SK-N-SH (cell line): Measurements from ENCODE around the gene PLD1.

Experiments
- GABPA ChIP-seq: IDR thresholded peaks from 2 replicates; pipeline ENCODE4 v1.4.0; 2012; ENCODE audit warnings: low read depth, mild to moderate bottlenecking
- IRF3 ChIP-seq: fragments of 150-350 bp; IDR thresholded peaks from 2 replicates; pipeline ENCODE4 v1.6.1; 2016; ENCODE audit warnings: mild to moderate bottlenecking, low read depth, low read length
- MAX ChIP-seq: IDR thresholded peaks from 2 replicates; pipeline ENCODE4 v1.4.0; 2012; ENCODE audit warnings: low read depth
- MEF2A ChIP-seq: IDR thresholded peaks from 2 replicates; pipeline ENCODE4 v1.4.0; 2012; ENCODE audit warnings: low read depth, borderline replicate concordance
- NRF1 ChIP-seq: IDR thresholded peaks from 2 replicates; pipeline ENCODE4 v1.6.1; 2012; ENCODE audit warnings: low read depth, mild to moderate bottlenecking, low read length
- PBX3 ChIP-seq: IDR thresholded peaks from 2 replicates; pipeline ENCODE4; 2012
- POLR2AphosphoS5 ChIP-seq: IDR thresholded peaks from 2 replicates; pipeline ENCODE4 v1.6.1; 2012; ENCODE audit warnings: low read depth, low read length
- REST ChIP-seq: IDR thresholded peaks from 2 replicates; pipeline ENCODE4 v1.6.1; 2012; ENCODE audit warnings: mild to moderate bottlenecking, low read depth, low read length, moderate library complexity
- RFX5 ChIP-seq: IDR thresholded peaks from 2 replicates; pipeline ENCODE4 v1.6.1; 2012; ENCODE audit warnings: mild to moderate bottlenecking, improper control_type of control experiment, low read length
- SIN3A ChIP-seq: IDR thresholded peaks from 2 replicates; pipeline ENCODE4 v1.6.1; 2012; ENCODE audit warnings: low read depth, mild to moderate bottlenecking, low read length, moderate library complexity, borderline replicate concordance
- TF ChIP-seq, protein P1 (sequence below): fragments of 200-600 bp; sonication (generic); IDR thresholded peaks from 2 replicates; pipeline ENCODE4 v1.6.1; 2017; ENCODE audit warnings: antibody characterized with exemption, mild to moderate bottlenecking, moderate library complexity

GRCh38 chr3:171615686-171616085, 194.6 kb downstream of the PLD1 start:
- no peak for TF ChIP-seq NRF1
- TF ChIP-seq, protein P1, sequence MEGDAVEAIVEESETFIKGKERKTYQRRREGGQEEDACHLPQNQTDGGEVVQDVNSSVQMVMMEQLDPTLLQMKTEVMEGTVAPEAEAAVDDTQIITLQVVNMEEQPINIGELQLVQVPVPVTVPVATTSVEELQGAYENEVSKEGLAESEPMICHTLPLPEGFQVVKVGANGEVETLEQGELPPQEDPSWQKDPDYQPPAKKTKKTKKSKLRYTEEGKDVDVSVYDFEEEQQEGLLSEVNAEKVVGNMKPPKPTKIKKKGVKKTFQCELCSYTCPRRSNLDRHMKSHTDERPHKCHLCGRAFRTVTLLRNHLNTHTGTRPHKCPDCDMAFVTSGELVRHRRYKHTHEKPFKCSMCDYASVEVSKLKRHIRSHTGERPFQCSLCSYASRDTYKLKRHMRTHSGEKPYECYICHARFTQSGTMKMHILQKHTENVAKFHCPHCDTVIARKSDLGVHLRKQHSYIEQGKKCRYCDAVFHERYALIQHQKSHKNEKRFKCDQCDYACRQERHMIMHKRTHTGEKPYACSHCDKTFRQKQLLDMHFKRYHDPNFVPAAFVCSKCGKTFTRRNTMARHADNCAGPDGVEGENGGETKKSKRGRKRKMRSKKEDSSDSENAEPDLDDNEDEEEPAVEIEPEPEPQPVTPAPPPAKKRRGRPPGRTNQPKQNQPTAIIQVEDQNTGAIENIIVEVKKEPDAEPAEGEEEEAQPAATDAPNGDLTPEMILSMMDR, result no peak
- no peak for TF ChIP-seq POLR2AphosphoS5
- TF ChIP-seq IRF3, result no peak
- no peak for TF ChIP-seq SIN3A
- TF ChIP-seq REST, result no peak
- no peak for TF ChIP-seq MAX
- no peak for TF ChIP-seq RFX5
- TF ChIP-seq MEF2A, result no peak
- TF ChIP-seq GABPA, result no peak
- TF ChIP-seq PBX3, result no peak
